HG02840 (cell line): ENCODE measurements around the gene SLC37A1.

Experiments used
- ATAC-seq: cut with Tn5 transposase; IDR thresholded peaks from one replicate; pipeline ENCODE4 v1.9.1; 2021; ENCODE audit warnings: mild to moderate bottlenecking, moderate library complexity, moderate number of reproducible peaks; ENCODE audit not compliant: unreplicated experiment, low FRiP score

Gene SLC37A1

GRCh38 chr21:42585881-42586280, 72.2 kb downstream of the SLC37A1 start:
- no peak for ATAC-seq

- ATAC-seq, result no peak
Measured at GRCh38 chr21:42586406-42586805, 72.8 kb downstream of the SLC37A1 start.

- no peak for ATAC-seq
Measured at GRCh38 chr21:42587036-42587435, 73.4 kb downstream of the SLC37A1 start.

- no peak for ATAC-seq
Measured at GRCh38 chr21:42590431-42591131, 76.9 kb downstream of the SLC37A1 start.

GRCh38 chr21:42591170-42591869, 77.7 kb downstream of the SLC37A1 start:
- no peak for ATAC-seq

GRCh38 chr21:42592156-42592820, 78.6 kb downstream of the SLC37A1 start:
- ATAC-seq, result no peak

- no peak for ATAC-seq
Measured at GRCh38 chr21:42593007-42593814, 79.6 kb downstream of the SLC37A1 start.

- ATAC-seq, result no peak
Measured at GRCh38 chr21:42594616-42595282, 81.1 kb downstream of the SLC37A1 start.

- no peak for ATAC-seq
Measured at GRCh38 chr21:42595283-42596187, 81.9 kb downstream of the SLC37A1 start.

GRCh38 chr21:42596657-42597056, 83.0 kb downstream of the SLC37A1 start:
- ATAC-seq, result no peak

GRCh38 chr21:42597487-42598158, 84.0 kb downstream of the SLC37A1 start:
- no peak for ATAC-seq

- ATAC-seq, result no peak
Measured at GRCh38 chr21:42598159-42598735, 84.6 kb downstream of the SLC37A1 start.

- ATAC-seq, result no peak
Measured at GRCh38 chr21:42599486-42599885, 85.8 kb downstream of the SLC37A1 start.

- ATAC-seq, result no peak
Measured at GRCh38 chr21:42599962-42600361, 86.3 kb downstream of the SLC37A1 start.

- ATAC-seq, result no peak
Measured at GRCh38 chr21:42601656-42602055, 88.0 kb downstream of the SLC37A1 start.

GRCh38 chr21:42607102-42607501, 93.5 kb downstream of the SLC37A1 start:
- no peak for ATAC-seq

GRCh38 chr21:42607525-42608102, 94.0 kb downstream of the SLC37A1 start:
- ATAC-seq, result no peak

- ATAC-seq, result no peak
Measured at GRCh38 chr21:42608446-42608845, 94.8 kb downstream of the SLC37A1 start.
